Urinary bladder (tissue), 4 donors: ENCODE measurements around the gene TMOD1. TPM values are rescaled to one million over a fixed set of nuclear protein-coding genes. Genes with fewer than 3 reads are reported as not detected.

Source experiments
- DNase-seq: peaks from one replicate; pipeline ENCODE4 v3.0.0-alpha.2; 2015; ENCODE audit errors: extremely low spot score
- H3K27ac ChIP-seq: one replicate; pipeline ENCODE4 v1.5.1; 2013; ENCODE audit warnings: low read depth, mild to moderate bottlenecking, moderate library complexity
- H3K36me3 ChIP-seq: one replicate; pipeline ENCODE4 v1.6.1; 2013; ENCODE audit warnings: mild to moderate bottlenecking, moderate library complexity; ENCODE audit not compliant: insufficient read depth
- H3K4me1 ChIP-seq: one replicate; pipeline ENCODE4 v1.6.1; 2013; ENCODE audit warnings: mild to moderate bottlenecking, moderate library complexity; ENCODE audit not compliant: insufficient read depth
- H3K4me3 ChIP-seq: one replicate; pipeline ENCODE4 v1.5.1; 2013; ENCODE audit warnings: low read depth, low read length
- WGBS: extraction: QIAGEN DNeasy Blood & Tissue Kit; methylation state at CpG from one replicate; pipeline ENCODE4 v1.1.7; 2013; 5-methylcytosine and 5-hydroxymethylcytosine counted together
- polyA plus RNA-seq: library from polyadenylated mRNA; stranded (reverse); fragments of 200-250 nt; gene quantifications from one replicate; pipeline ENCODE4 v1.2.3, GENCODE V29; 2013
- total RNA-seq: library from RNA; depleted of rRNA; stranded (reverse); fragments of >200 nt; gene quantifications from one replicate; pipeline ENCODE4 v1.2.3, GENCODE V29; 2014
- donor health status: healthy with polysubstance abuse.
- donor health status: healthy.

Gene TMOD1
- total and polyA plus RNA-seq, 2 donors: 9.3 to 36.6 TPM

DNA sequence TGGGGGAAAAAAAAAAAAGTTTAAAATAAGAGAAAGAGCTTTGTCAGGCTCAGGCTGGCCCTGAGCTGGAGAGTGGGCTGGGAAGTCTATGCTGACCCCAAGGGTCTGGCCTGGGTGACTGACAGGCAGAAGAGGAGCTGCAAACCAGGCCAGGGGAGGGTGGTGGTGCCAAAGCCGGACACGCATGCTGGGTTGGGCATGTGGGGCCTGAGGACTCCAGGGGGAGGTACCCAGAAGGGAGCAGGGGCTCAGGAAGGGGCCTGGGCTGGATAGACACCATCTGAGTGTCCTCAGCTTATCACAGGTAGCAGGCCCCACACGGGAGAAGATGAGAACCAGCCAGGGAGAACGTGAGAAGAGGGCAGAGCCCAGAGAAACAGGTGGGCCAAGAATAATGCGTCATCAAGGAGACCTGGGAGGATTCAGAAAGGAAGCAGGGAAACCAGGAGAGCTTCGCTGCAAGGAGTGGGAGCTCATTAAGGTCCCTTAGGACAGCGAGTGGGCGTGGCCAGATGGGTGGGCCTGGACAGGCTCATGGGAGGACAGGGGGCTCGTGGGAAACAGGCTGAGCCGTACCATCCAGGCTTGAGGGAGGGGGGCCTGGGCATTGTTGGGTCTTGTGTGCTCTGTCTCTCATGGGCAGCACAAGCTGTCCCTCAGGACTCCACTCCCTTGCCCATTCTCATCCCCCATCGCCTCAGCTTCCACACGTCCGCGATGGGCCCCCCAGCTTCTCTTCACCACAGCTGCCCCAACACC, 16.0 kb downstream of the TMOD1 start:
- 81% methylated on average over 14 of the region's 14 CpGs for WGBS
- Histone ChIP-seq H3K36me3 (no peaks in the 10 kb centered on the region), H3K4me1 (peaks cover 3% of the 10 kb centered on the region), H3K27ac (no peak overlapping the region), H3K4me3 (no peak overlapping the region)
- no peak for DNase-seq

DNA sequence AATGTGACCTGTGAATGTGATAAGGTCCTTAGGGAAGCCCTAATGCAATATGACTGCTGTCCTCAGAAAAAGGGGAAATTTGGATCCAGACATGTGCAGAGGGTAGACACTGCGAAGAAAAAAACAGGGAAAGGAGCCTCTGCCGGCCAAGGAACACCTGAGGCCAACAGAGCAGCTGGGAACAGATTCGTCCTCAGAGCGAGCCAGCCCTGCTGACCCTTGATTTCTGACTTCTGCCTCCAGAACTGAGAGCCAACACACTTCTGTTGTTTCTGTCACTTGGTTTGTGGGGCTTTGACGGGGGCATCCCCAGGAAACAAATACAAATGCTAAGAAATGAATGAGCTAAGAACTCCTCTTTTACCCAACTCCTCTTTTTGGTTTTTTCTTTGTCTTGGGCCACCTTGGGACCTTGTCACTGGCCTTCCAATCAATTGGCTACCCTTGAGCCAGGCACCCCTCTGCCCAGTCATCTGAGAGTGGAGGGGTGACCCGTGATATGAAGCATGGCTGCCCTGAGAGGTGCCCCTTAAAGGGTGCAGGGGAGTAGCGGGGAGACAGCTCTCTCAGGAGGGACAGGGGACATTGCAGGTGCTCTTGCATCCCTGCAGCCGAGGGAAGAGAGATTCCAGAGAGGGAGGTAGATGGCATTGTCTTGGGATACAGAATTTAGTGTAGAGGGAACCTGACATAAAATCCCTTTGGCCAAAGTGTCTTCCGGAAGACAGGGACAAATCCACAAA, 16.9 kb downstream of the TMOD1 start:
- 73% methylated on average over 9 of the region's 9 CpGs for WGBS
- Histone ChIP-seq H3K36me3 (no peaks in the 10 kb centered on the region), H3K4me3 (no peak overlapping the region), H3K4me1 (peaks cover 3% of the 10 kb centered on the region), H3K27ac (peak overlapping the region; percentile 70)
- no peak for DNase-seq

DNA sequence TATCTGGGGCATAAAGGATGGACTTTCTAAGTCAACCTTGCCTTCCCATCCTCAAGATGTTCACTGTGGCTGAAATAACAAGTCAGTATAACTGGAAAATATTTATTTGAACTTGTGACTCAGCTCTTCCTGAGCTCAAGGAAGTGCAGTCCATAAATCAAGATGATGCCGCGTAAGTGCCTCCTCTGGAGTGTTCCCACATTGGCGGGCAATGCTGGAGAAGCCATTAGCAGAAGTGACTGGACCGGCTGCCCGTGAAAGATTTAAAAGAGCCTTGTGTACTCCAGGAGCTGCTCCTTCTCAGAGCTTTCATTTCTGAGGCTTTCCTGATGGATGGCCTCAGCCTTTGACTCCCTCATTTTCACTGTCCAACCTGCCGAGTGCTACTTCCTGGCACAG, 17.4 kb downstream of the TMOD1 start:
- WGBS: 5% methylated on average over 6 of the region's 6 CpGs
- peaks cover 3% of the 10 kb centered on the region for H3K4me1 ChIP-seq
- DNase-seq: peak; percentile 51
- H3K27ac ChIP-seq: no peak overlapping the region
- no peak overlapping the region for H3K4me3 ChIP-seq
- no peaks in the 10 kb centered on the region for H3K36me3 ChIP-seq

DNA sequence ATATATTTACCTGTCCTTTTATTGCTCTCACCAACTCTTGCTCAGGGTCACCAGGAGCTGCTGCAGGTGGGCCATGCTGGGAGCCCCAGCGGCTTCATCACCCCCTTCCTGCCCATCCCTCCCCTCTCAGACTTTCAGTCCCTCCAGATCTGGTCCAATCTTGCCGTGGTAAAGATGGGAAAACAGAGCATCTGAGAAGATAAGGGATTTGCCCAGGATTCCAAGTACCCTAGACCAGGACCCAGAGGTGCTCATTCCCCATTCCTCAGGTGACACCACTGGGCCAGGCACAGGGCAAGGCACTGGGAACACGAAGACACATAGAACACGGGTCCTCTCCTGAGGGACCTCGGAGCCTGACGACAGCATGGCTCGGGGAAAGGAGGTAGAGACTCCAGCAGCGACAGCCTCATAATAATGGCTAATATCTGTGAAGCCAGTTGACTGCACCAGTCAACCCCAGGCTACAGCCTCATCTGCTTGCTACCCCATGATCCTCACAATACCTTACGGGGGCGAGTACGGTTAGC, 18.0 kb downstream of the TMOD1 start:
- WGBS: 87% methylated on average over 11 of the region's 11 CpGs
- Histone ChIP-seq H3K27ac (no peak overlapping the region), H3K4me3 (no peak overlapping the region), H3K36me3 (no peaks in the 10 kb centered on the region), H3K4me1 (peaks cover 3% of the 10 kb centered on the region)
- DNase-seq: no peak

DNA sequence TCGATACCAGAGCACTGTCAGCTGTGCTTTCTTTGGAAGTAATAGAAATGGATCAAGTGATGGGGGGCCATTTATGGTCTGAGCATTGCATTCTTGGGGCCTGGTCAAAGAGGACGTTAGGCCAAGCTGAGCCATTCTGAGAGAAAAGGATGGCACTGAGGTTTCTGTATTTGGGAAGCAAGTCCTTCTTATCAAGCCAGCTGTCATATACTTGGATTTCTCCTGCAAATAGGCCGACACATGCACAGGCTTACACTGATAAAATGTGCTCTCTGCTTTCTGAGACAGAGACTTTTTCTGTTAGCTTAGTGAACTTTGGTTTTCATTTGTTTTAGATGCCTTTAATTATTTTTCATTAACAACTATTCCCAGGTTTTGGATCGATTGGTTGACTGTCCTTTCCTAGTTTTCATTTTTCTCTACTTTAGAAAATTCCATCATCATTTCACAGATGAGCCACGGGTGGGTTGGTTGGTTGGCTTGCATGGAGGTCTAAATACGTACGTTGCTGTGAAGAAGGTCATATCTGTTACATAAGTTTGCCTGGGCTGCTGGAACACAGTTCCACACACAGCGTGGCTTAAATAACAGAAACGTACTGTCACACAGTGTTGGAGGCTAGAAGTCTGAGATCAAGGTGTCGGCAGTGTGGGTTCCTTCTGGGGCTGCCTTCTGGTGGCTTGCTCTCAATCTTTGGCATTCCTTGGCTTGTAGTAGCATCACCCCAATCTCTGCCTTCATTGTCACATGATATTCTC, 20.3 kb downstream of the TMOD1 start:
- WGBS: 74% methylated on average over 10 of the region's 10 CpGs
- no peak overlapping the region for H3K27ac ChIP-seq
- H3K4me1 ChIP-seq: peaks cover 3% of the 10 kb centered on the region

DNA sequence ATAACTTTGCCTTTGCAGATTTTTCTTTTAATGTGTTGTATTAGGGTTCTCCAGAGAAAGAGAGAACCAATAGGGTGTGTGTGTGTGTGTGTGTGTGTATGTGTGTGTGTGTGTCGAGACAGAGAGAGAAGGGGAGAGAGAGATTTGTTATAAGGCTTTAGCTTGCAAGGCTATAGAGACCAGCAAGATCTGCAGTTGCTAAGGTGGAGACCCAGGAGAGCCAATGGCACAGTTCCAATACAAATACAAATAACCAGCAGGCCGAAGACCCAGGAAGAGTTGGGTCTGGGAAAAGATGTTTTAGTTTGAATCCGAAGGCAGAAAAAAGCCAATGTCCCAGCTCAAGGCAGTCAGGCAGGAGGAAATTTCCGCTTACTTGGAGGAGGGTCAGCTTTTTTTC, 23.0 kb downstream of the TMOD1 start:
- H3K36me3 ChIP-seq: no peaks in the 10 kb centered on the region
- WGBS: 76% methylated on average over 4 of the region's 4 CpGs
- no peak for DNase-seq
- H3K4me3 ChIP-seq: no peak overlapping the region
- H3K27ac ChIP-seq: no peak overlapping the region
- peaks cover 6% of the 10 kb centered on the region for H3K4me1 ChIP-seq

More for the DNA sequence above, 20.3 kb downstream of the TMOD1 start:
- no peak for DNase-seq
- no peaks in the 10 kb centered on the region for H3K36me3 ChIP-seq
- H3K4me3 ChIP-seq: no peak overlapping the region

DNA sequence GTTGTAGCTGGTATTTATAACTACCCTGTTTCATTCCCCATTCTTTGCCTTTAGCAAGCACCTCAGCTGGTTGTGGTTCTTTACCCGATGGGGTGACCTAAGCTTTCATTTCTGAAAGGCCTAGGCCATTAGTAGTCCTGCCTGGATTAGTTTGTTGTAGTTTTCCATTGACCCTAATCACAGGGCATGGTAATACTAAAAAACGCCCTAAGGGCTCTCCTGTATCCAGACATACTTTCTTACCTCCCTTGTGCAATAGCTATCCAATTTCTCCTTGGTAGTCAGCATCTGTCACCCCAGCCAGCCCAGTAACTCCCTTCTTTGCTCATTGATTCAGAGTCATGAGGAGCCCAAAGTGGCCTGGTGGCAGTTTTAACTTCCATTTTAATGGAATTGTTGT, 24.0 kb downstream of the TMOD1 start:
- H3K27ac ChIP-seq: no peak overlapping the region
- H3K4me1 ChIP-seq: peaks cover 4% of the 10 kb centered on the region
- H3K4me3 ChIP-seq: no peak overlapping the region
- no peak for DNase-seq
- 90% methylated on average over 2 of the region's 2 CpGs for WGBS
- H3K36me3 ChIP-seq: no peaks in the 10 kb centered on the region

DNA sequence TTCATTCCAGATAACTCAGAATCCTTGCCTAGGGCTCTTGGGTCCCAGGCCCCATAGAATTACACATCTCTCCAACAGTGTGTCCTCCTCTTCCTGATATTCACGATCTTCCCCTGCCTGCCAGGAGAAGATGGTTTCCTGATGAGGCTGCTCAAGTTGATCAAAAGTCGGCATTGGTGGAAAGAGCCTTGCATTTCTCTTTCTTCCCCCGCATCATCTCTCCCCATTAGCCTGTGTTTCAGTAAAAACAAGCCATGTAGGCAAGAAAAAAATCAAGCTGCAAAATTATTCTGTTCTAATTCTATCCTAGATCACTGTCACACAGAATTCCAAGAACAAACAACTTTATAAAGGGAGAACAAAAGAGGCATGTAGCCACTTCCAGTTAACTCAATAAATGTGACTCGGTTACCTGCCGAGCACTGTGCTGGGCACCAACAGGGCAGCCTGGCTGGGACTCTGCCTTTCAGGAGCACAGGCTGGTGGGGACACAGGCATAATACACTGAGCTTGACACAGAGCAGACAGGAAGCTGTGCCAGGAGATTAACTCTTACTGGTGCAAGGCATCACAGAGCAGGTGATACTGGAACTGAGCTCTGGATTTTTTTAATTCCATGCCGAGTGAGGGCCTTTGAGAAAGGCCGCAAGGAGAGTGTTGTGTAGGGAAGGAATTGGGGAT, 25.6 kb downstream of the TMOD1 start:
- no peak overlapping the region for H3K27ac ChIP-seq

DNA sequence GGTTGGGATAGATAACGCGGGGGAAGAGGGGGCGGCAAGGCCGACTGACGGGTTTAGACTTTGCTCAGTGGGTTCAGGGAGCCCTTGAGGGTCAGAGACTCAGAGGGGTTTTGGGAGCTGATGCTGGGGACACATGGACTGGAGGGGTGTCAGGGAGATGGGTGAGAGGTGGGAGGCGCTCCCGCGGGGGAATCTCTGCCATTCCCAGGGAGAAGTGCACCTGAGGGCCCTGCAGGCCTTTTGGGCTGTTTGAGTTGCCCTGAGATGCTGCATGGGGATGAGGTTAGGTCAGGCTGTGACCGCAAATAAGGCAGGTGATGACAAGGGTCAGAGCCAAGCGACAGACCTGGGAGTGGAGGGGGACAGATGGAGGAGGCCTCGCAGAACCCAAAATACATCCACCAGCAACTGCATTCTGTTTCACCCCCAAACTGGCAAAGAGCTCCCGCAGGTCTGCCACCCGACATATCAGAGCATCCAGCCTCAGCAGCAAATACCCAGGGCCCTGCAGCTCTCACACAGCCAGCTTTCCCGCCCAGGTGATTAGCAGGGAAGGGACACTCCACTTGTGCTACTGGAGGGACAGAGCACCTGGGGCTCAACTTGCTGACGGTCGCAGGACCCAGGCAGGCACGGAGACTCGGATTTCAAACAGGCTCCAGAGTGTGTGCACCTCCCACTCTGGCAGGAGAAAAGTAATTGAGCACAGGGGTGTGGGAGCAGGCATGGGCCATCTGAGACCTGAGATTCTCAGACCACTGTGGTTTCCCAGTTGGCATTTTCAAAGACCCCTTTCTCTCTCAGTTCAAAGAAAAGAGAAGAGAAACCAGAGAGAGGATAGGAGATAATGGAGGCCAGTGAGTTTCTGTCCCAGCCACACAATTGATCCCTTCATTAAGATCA, 26.4 kb downstream of the TMOD1 start:
- DNase-seq: no peak
- Histone ChIP-seq H3K4me1 (peaks cover 4% of the 10 kb centered on the region), H3K4me3 (no peak overlapping the region), H3K36me3 (no peaks in the 10 kb centered on the region), H3K27ac (peak overlapping the region; percentile 76)
- WGBS: 84% methylated on average over 18 of the region's 18 CpGs

More for the DNA sequence above, 25.6 kb downstream of the TMOD1 start:
- H3K4me1 ChIP-seq: peaks cover 4% of the 10 kb centered on the region
- H3K4me3 ChIP-seq: no peak overlapping the region
- no peak for DNase-seq
- no peaks in the 10 kb centered on the region for H3K36me3 ChIP-seq
- 88% methylated on average over 7 of the region's 7 CpGs for WGBS

DNA sequence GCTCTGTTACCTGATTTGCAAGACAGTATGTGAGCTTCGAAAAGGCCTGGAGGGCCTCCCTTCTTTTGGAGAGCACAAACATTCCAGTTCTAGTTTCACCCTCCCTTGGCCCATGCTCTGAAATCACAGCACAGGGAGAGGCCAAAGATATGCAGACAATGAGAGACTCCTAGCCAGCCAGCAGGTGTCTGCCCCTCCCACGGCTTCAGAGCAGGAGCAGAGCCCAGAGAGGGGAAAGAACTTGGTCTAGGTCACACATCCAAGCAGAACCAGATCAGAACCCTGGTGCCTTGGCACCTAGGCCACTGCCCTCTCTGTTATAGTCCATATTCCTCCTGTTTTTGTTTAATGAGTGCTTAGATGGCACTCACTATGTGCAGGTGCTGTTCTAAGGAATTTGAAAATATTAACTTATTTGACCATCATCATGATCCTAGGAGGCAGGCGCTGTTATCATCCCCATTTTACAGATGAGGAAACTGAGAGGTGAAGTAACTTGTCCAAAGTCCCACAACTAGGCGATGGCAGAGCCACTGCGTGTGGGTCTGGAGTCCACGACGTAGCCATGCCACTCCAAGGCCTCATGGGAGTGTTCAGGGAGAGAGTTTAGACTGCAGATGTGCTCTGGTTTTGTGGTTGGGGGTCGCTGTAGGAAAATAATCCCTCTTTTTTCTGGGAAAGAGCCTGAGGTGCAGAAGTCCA, 27.2 kb downstream of the TMOD1 start:
- peaks cover 4% of the 10 kb centered on the region for H3K4me1 ChIP-seq
- no peak overlapping the region for H3K4me3 ChIP-seq
- peak overlapping the region; percentile 76 for H3K27ac ChIP-seq
- WGBS: 82% methylated on average over 8 of the region's 8 CpGs
- no peaks in the 10 kb centered on the region for H3K36me3 ChIP-seq
- no peak for DNase-seq

DNA sequence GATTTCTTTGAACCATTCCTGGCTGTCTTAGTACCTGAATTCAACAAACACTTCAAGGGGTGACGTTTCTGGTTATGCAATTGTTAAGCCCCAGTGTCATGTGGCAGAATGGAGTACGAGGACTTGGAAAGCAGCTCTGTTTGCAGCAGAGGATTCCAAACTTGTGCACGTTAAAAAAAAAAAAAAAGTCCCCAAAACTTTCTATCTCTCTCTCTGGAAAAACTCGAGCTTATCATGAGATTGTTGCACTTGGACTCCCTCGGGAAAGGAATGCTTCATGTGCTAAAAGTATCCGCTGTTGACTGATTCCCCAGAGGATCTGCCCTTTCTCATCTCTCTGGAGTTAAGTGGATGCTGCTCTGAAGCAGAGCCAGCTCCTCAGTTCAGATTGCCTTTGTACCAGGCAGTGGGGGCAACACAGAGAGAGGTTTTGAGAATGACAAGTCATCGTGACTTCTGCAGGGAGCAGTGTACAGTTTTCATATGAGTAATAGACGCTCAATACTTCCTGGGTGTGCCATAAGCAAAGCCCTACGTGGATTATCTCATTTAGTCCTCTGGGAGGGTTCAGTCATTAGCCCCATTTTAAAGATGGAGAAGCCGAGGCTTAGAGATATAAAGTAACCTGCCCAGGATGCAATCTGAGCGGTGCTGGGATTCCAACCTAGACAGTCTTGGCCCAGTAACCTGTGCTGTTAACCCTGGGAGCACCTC, 28.1 kb downstream of the TMOD1 start:
- Histone ChIP-seq H3K36me3 (no peaks in the 10 kb centered on the region), H3K4me3 (no peak overlapping the region), H3K27ac (peak overlapping the region; percentile 62), H3K4me1 (peaks cover 4% of the 10 kb centered on the region)
- 36% methylated on average over 11 of the region's 11 CpGs for WGBS
- no peak for DNase-seq
